CD4-positive, alpha-beta T cell (primary cell): Measurements from ENCODE around the gene IGFBP7. TPM values are rescaled to one million over a fixed set of nuclear protein-coding genes. Genes with fewer than 3 reads are reported as not detected.

Source experiments
- ATAC-seq: fragments of 200-7000 bp; cut with Tn5 transposase; one replicate; pipeline ENCODE4 v1.10.0; 2022; ENCODE audit warnings: mild to moderate bottlenecking; ENCODE audit not compliant: poor library complexity
- CTCF ChIA-PET: fragments of 350-600 bp; sonication (Branson Sonifier 250); formaldehyde crosslinking; loops from one replicate; lab custom pipeline; 2021; ENCODE audit warnings: antibody characterized with exemption, inconsistent platforms; lab: Charles Lee
- POLR2A ChIA-PET: fragments of 350-600 bp; sonication (Branson Sonifier 250); formaldehyde crosslinking; loops from one replicate; lab custom pipeline; 2021; ENCODE audit warnings: antibody characterized with exemption, inconsistent platforms; lab: Charles Lee
- DNase-seq, 14 experiments: peaks; one replicate each; pipeline ENCODE4 v3.0.0-alpha.2; 2013 to 2020; ENCODE audit warnings: mixed read lengths in 2 of 14
- H3K27ac ChIP-seq, 2 donors: one replicate each; pipeline versions ENCODE4 v1.5.1 to v1.7.0; 2013; ENCODE audit warnings: low read length in 2 of 2, low read depth in 1 of 2, mild to moderate bottlenecking in 1 of 2
- H3K27me3 ChIP-seq, 2 experiments: 1 replicate in 1 of 2; 2 replicates in 1 of 2; pipeline versions ENCODE4 v1.6.1 to v1.7.0; 2013; ENCODE audit warnings: low read length in 2 of 2, control low read depth in 1 of 2, mild to moderate bottlenecking in 1 of 2, moderate library complexity in 1 of 2; ENCODE audit not compliant: insufficient read depth in 2 of 2, control insufficient read depth in 1 of 2
- H3K36me3 ChIP-seq: one replicate; pipeline ENCODE4 v1.6.1; 2013; ENCODE audit warnings: low read length, control low read depth; ENCODE audit not compliant: insufficient read depth
- H3K4me1 ChIP-seq: one replicate; pipeline ENCODE4 v1.6.1; 2013; ENCODE audit warnings: low read length, control low read depth; ENCODE audit not compliant: insufficient read depth
- H3K4me3 ChIP-seq: one replicate; pipeline ENCODE4 v1.5.1; 2013; ENCODE audit warnings: mild to moderate bottlenecking, low read length, moderate library complexity
- H3K9me3 ChIP-seq, 2 experiments: 1 replicate in 1 of 2; 2 replicates in 1 of 2; pipeline versions ENCODE4 v1.6.1 to v1.7.0; 2013; ENCODE audit warnings: low read length in 2 of 2, mild to moderate bottlenecking in 2 of 2, control low read depth in 1 of 2, moderate library complexity in 1 of 2; ENCODE audit not compliant: control insufficient read depth in 1 of 2, insufficient read depth in 1 of 2
- H3K27ac Mint-ChIP-seq: one replicate; pipeline ENCODE4 v1.8.0; 2020; ENCODE audit warnings: mixed read lengths
- H3K27me3 Mint-ChIP-seq: one replicate; pipeline ENCODE4 v1.8.0; 2021; ENCODE audit warnings: mixed read lengths
- H3K36me3 Mint-ChIP-seq: one replicate; pipeline ENCODE4 v1.8.0; 2021; ENCODE audit warnings: low read depth, mixed read lengths
- H3K4me1 Mint-ChIP-seq: one replicate; pipeline ENCODE4 v1.8.0; 2021; ENCODE audit warnings: low read depth, mixed read lengths
- H3K4me3 Mint-ChIP-seq: one replicate; pipeline ENCODE4 v1.8.0; 2020; ENCODE audit warnings: mild to moderate bottlenecking, mixed read lengths
- H3K9me3 Mint-ChIP-seq: one replicate; pipeline ENCODE4 v1.8.0; 2020; ENCODE audit warnings: mixed read lengths
- intact Hi-C, 2 experiments: fragments of 100-400 bp; cut with DNase I in 1 of 2; cut with micrococcal nuclease in 1 of 2; formaldehyde crosslinking; loops; one replicate each; pipeline versions ENCODE4 v1.15.1 to v1.9.0; 2023 to 2025; cut with DNase I, micrococcal nuclease
- total RNA-seq, 174 experiments: library from RNA in 2 of 174; stranded (reverse) in 2 of 174; gene quantifications; one replicate each; pipeline ENCODE4 v1.2.3 and lab custom pipeline; 2021 to 2026
- TF ChIP-seq, protein P1 (sequence below): fragments of 200-600 bp; IDR thresholded peaks from one replicate; pipeline ENCODE4 v1.8.0; 2022; ENCODE audit warnings: antibody characterized with exemption, mild to moderate bottlenecking

Gene IGFBP7
- total RNA-seq, 2 experiments from 2014 or later, result 0.45 TPM; not detected in 1

- peaks cover 16% of the 10 kb centered on the region for H3K4me1 Mint-ChIP-seq
- peaks cover 80% of the 10 kb centered on the region for H3K27me3 Mint-ChIP-seq
- peaks cover 14% of the 10 kb centered on the region for H3K4me1 ChIP-seq
- intact Hi-C loops, result no loop called here
- no peaks in the 10 kb centered on the region for H3K36me3 Mint-ChIP-seq
- ChIA-PET POLR2A (no interaction called here), CTCF (no interaction called here)
- no peak overlapping the region for H3K4me3 Mint-ChIP-seq
- no peaks in the 10 kb centered on the region for H3K36me3 ChIP-seq
- TF ChIP-seq, protein P1, sequence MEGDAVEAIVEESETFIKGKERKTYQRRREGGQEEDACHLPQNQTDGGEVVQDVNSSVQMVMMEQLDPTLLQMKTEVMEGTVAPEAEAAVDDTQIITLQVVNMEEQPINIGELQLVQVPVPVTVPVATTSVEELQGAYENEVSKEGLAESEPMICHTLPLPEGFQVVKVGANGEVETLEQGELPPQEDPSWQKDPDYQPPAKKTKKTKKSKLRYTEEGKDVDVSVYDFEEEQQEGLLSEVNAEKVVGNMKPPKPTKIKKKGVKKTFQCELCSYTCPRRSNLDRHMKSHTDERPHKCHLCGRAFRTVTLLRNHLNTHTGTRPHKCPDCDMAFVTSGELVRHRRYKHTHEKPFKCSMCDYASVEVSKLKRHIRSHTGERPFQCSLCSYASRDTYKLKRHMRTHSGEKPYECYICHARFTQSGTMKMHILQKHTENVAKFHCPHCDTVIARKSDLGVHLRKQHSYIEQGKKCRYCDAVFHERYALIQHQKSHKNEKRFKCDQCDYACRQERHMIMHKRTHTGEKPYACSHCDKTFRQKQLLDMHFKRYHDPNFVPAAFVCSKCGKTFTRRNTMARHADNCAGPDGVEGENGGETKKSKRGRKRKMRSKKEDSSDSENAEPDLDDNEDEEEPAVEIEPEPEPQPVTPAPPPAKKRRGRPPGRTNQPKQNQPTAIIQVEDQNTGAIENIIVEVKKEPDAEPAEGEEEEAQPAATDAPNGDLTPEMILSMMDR, result no peak
- H3K27ac ChIP-seq, result no peak overlapping the region
- peaks cover 29 to 58% of the 10 kb centered on the region in 2 experiments for H3K27me3 ChIP-seq
- peaks cover 0 to 4% of the 10 kb centered on the region in 2 experiments for H3K9me3 ChIP-seq
- no peaks in the 10 kb centered on the region for H3K9me3 Mint-ChIP-seq
- H3K4me3 ChIP-seq, result no peak overlapping the region
- DNase-seq (no peak), ATAC-seq (no peak)
- H3K27ac Mint-ChIP-seq, result no peak overlapping the region
Observed at GRCh38 chr4:57113870-57114269, 3.7 kb upstream of the IGFBP7 start.

- TF ChIP-seq, protein P1, result no peak
- Mint-ChIP-seq H3K36me3 (no peaks in the 10 kb centered on the region), H3K4me3 (peak overlapping the region; percentile 81), H3K27me3 (peaks cover 86% of the 10 kb centered on the region), H3K9me3 (no peaks in the 10 kb centered on the region), H3K27ac (no peak overlapping the region), H3K4me1 (peaks cover 16% of the 10 kb centered on the region)
- DNase-seq (peak in 4 of 14 experiments; percentile 0 to 29 (median 26)), ATAC-seq (no peak)
- Histone ChIP-seq H3K27ac (no peak overlapping the region), H3K4me3 (peak overlapping the region; percentile 40), H3K36me3 (no peaks in the 10 kb centered on the region), H3K9me3 (peaks cover 0 to 4% of the 10 kb centered on the region in 2 experiments), H3K27me3 (peaks cover 38 to 74% of the 10 kb centered on the region in 2 experiments), H3K4me1 (peaks cover 14% of the 10 kb centered on the region)
- CTCF ChIA-PET, result no interaction called here
- POLR2A ChIA-PET, result no interaction called here
- intact Hi-C loops, result no loop called here
Observed at GRCh38 chr4:57110640-57111511, 691 bp upstream of the IGFBP7 start.

DNA sequence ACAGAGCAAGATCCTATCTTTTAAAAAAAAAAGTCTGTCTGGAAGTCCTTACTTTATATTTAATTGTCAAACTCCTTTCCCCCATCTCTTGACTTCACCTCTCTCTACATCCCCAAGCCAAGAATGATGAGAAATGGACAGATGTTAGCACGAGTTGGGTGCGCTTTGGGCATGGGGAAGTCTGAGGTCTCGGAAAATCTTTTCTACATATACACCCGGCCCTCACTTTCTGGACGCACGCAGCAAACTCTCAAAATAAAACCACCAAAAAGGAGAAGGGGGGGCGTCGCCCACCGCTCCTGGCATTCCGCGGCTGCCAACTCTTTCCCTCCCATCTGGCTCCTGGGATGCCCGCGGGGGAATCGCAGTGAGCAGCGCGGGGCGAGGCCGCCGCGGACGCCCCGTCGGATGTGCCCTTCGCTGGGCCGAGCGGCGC, 756 bp downstream of the IGFBP7 start:
- Histone ChIP-seq H3K27me3 (peaks cover 38 to 78% of the 10 kb centered on the region in 2 experiments), H3K4me3 (no peak overlapping the region), H3K27ac (no peak overlapping the region), H3K36me3 (no peaks in the 10 kb centered on the region), H3K4me1 (peaks cover 14% of the 10 kb centered on the region), H3K9me3 (peaks cover 0 to 4% of the 10 kb centered on the region in 2 experiments)
- no peak overlapping the region for H3K27ac Mint-ChIP-seq
- CTCF ChIA-PET, result no interaction called here
- intact Hi-C loops, result no loop called here
- H3K4me3 Mint-ChIP-seq, result peak overlapping the region; percentile 36
- DNase-seq (no peak), ATAC-seq (no peak)
- POLR2A ChIA-PET, result no interaction called here
- H3K27me3 Mint-ChIP-seq, result peaks cover 89% of the 10 kb centered on the region
- TF ChIP-seq, protein P1, result no peak
- no peaks in the 10 kb centered on the region for H3K9me3 Mint-ChIP-seq
- H3K36me3 Mint-ChIP-seq, result no peaks in the 10 kb centered on the region
- H3K4me1 Mint-ChIP-seq, result peaks cover 16% of the 10 kb centered on the region
